Hematopoietic multipotent progenitor cell treated with erythropoietin and hydrocortisone succinate and interleukin-3 and kit ligand, for 8 days (in vitro differentiated cells): ENCODE data around the gene PRKCA.

Source experiments
- DNase-seq: peaks from one replicate; pipeline ENCODE4 v3.0.0-alpha.2; 2015

The PRKCA gene

GRCh38 chr17:66755944-66756290 is 453.5 kb downstream of the PRKCA start:
- DNase-seq: no peak

- no peak for DNase-seq
Observed at GRCh38 chr17:66760324-66760723, 457.9 kb downstream of the PRKCA start.

GRCh38 chr17:66762276-66762675 is 459.9 kb downstream of the PRKCA start:
- no peak for DNase-seq

GRCh38 chr17:66763056-66763455 is 460.6 kb downstream of the PRKCA start:
- DNase-seq: no peak

- no peak for DNase-seq
Observed at GRCh38 chr17:66764506-66764905, 462.1 kb downstream of the PRKCA start.

GRCh38 chr17:66767154-66767933 is 464.9 kb downstream of the PRKCA start:
- no peak for DNase-seq

- no peak for DNase-seq
Observed at GRCh38 chr17:66769911-66770310, 467.5 kb downstream of the PRKCA start.

GRCh38 chr17:66772148-66772812 is 469.9 kb downstream of the PRKCA start:
- DNase-seq: no peak

GRCh38 chr17:66775271-66775670 is 472.9 kb downstream of the PRKCA start:
- no peak for DNase-seq

GRCh38 chr17:66775881-66776400 is 473.5 kb downstream of the PRKCA start:
- no peak for DNase-seq

- DNase-seq: no peak
Observed at GRCh38 chr17:66776999-66777688, 474.7 kb downstream of the PRKCA start.

- DNase-seq: no peak
Observed at GRCh38 chr17:66777689-66778225, 475.3 kb downstream of the PRKCA start.

- DNase-seq: no peak
Observed at GRCh38 chr17:66778531-66779236, 476.3 kb downstream of the PRKCA start.

- DNase-seq: no peak
Observed at GRCh38 chr17:66779237-66779606, 476.8 kb downstream of the PRKCA start.

GRCh38 chr17:66781135-66781534 is 478.7 kb downstream of the PRKCA start:
- no peak for DNase-seq

GRCh38 chr17:66782851-66783250 is 480.4 kb downstream of the PRKCA start:
- DNase-seq: no peak

GRCh38 chr17:66783656-66784381 is 481.4 kb downstream of the PRKCA start:
- no peak for DNase-seq

GRCh38 chr17:66784621-66785364 is 482.4 kb downstream of the PRKCA start:
- no peak for DNase-seq

- DNase-seq: no peak
Observed at GRCh38 chr17:66786107-66786506, 483.7 kb downstream of the PRKCA start.

- DNase-seq: no peak
Observed at GRCh38 chr17:66787914-66788313, 485.5 kb downstream of the PRKCA start.

GRCh38 chr17:66789093-66789492 is 486.7 kb downstream of the PRKCA start:
- no peak for DNase-seq
